ENCODE measurements around the gene SPAAR.

SPAAR gene

GRCh38 chr9:35899021-35899420 is 10.3 kb upstream of the SPAAR start:
- no peak overlapping the region for H2AFZ ChIP-seq (ENCODE audit: low read length)
- H3K4me1 ChIP-seq (ENCODE audit: insufficient read depth, low read length, poor library complexity, severe bottlenecking) = no peaks in the 10 kb centered on the region
- TF ChIP-seq, protein P1, sequence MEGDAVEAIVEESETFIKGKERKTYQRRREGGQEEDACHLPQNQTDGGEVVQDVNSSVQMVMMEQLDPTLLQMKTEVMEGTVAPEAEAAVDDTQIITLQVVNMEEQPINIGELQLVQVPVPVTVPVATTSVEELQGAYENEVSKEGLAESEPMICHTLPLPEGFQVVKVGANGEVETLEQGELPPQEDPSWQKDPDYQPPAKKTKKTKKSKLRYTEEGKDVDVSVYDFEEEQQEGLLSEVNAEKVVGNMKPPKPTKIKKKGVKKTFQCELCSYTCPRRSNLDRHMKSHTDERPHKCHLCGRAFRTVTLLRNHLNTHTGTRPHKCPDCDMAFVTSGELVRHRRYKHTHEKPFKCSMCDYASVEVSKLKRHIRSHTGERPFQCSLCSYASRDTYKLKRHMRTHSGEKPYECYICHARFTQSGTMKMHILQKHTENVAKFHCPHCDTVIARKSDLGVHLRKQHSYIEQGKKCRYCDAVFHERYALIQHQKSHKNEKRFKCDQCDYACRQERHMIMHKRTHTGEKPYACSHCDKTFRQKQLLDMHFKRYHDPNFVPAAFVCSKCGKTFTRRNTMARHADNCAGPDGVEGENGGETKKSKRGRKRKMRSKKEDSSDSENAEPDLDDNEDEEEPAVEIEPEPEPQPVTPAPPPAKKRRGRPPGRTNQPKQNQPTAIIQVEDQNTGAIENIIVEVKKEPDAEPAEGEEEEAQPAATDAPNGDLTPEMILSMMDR (conservative IDR thresholded peaks at IDR 0.05; ENCODE audit: low read length) = no peak
- TF ChIP-seq EZH2phosphoT487 (IDR thresholded peaks at IDR 0.05; ENCODE audit: borderline replicate concordance) = no peak
- no peaks in the 10 kb centered on the region for H3K36me3 ChIP-seq (ENCODE audit: insufficient read depth, low read length)
- no peaks in the 10 kb centered on the region for H3K27me3 ChIP-seq (ENCODE audit: insufficient read depth, low read length, poor library complexity, severe bottlenecking)
- no peaks in the 10 kb centered on the region for H3K9me3 ChIP-seq (ENCODE audit: insufficient read depth, low read depth, low read length)
- H3F3A ChIP-seq (ENCODE audit: low read depth) = no peaks in the 10 kb centered on the region
- no peak overlapping the region for H3K4me3 ChIP-seq (ENCODE audit: low read length, poor library complexity, severe bottlenecking)
- H4K20me1 ChIP-seq (ENCODE audit: insufficient read depth, low read length, poor library complexity, severe bottlenecking) = no peaks in the 10 kb centered on the region
- no peak overlapping the region for H3K9ac ChIP-seq (ENCODE audit: low read depth, low read length, poor library complexity, severe bottlenecking)
- no peaks in the 10 kb centered on the region for H3K9me2 ChIP-seq (replicated peaks; ENCODE audit: low read depth, low read length)
- no peaks in the 10 kb centered on the region for H3K79me2 ChIP-seq (ENCODE audit: insufficient read depth, low read length)
- no peak overlapping the region for H3K4me2 ChIP-seq (ENCODE audit: low read depth, low read length, poor library complexity, severe bottlenecking)

DNA sequence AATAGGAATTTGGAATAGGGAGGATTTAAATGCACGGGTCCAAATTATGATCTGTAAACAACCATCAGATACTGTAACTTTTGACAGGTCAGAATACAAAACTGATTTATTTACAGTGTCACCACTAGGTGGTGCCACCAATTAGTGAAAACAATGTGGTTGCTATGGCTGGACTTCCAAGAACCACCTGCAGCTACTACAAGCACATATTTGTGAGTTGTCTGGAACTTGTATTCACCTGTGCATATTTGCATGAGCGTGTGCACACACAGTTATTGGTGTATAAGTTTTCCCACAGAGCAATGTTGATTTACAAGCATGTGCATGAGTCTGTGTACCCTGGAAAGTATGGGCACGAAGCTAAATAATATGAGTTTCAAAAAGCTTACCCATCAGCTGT is 6.2 kb upstream of the SPAAR start:
- H3K9me2 ChIP-seq (replicated peaks; ENCODE audit: low read depth, low read length) = no peaks in the 10 kb centered on the region
- H3K79me2 ChIP-seq (ENCODE audit: insufficient read depth, low read length) = no peaks in the 10 kb centered on the region
- no peaks in the 10 kb centered on the region for H3K4me1 ChIP-seq (ENCODE audit: insufficient read depth, low read length, poor library complexity, severe bottlenecking)
- no peak for TF ChIP-seq EZH2phosphoT487 (IDR thresholded peaks at IDR 0.05; ENCODE audit: borderline replicate concordance)
- TF ChIP-seq, protein P1 (conservative IDR thresholded peaks at IDR 0.05; ENCODE audit: low read length) = peak; percentile 84
- no peaks in the 10 kb centered on the region for H3K36me3 ChIP-seq (ENCODE audit: insufficient read depth, low read length)
- no peaks in the 10 kb centered on the region for H3K27me3 ChIP-seq (ENCODE audit: insufficient read depth, low read length, poor library complexity, severe bottlenecking)
- H2AFZ ChIP-seq (ENCODE audit: low read length) = no peak overlapping the region
- no peak overlapping the region for H3K4me2 ChIP-seq (ENCODE audit: low read depth, low read length, poor library complexity, severe bottlenecking)
- H4K20me1 ChIP-seq (ENCODE audit: insufficient read depth, low read length, poor library complexity, severe bottlenecking) = no peaks in the 10 kb centered on the region
- no peaks in the 10 kb centered on the region for H3F3A ChIP-seq (ENCODE audit: low read depth)
- H3K9ac ChIP-seq (ENCODE audit: low read depth, low read length, poor library complexity, severe bottlenecking) = no peak overlapping the region
- H3K4me3 ChIP-seq (ENCODE audit: low read length, poor library complexity, severe bottlenecking) = no peak overlapping the region
- no peaks in the 10 kb centered on the region for H3K9me3 ChIP-seq (ENCODE audit: insufficient read depth, low read depth, low read length)

DNA sequence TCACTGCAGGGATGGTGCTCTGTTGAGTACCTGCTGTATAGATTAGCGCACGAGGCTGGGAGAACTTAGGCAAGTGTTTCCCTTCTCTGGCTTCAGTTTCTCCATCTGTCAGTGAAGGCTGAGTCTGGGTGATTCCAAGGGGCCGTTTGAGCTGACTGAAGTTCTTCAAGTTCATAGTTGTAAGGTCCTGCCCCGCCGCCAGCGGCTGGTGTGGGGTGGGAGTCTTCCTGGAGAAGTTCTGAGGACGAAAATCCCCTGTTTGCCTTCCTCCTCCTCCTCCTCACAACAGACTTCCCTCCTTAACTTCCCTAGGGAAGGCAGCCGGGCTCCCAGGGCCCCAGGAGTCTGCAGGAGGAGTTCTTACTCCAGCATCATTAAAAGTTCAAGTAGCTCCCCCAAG is 5.0 kb upstream of the SPAAR start:
- Histone ChIP-seq H3K79me2 (ENCODE audit: insufficient read depth, low read length) (no peaks in the 10 kb centered on the region), H3K4me1 (ENCODE audit: insufficient read depth, low read length, poor library complexity, severe bottlenecking) (no peaks in the 10 kb centered on the region), H3F3A (ENCODE audit: low read depth) (no peaks in the 10 kb centered on the region), H3K36me3 (ENCODE audit: insufficient read depth, low read length) (no peaks in the 10 kb centered on the region), H3K27me3 (ENCODE audit: insufficient read depth, low read length, poor library complexity, severe bottlenecking) (no peaks in the 10 kb centered on the region), H3K9me3 (ENCODE audit: insufficient read depth, low read depth, low read length) (no peaks in the 10 kb centered on the region), H2AFZ (ENCODE audit: low read length) (no peak overlapping the region), H3K4me3 (ENCODE audit: low read length, poor library complexity, severe bottlenecking) (no peak overlapping the region), H3K9me2 (replicated peaks; ENCODE audit: low read depth, low read length) (no peaks in the 10 kb centered on the region), H3K4me2 (ENCODE audit: low read depth, low read length, poor library complexity, severe bottlenecking) (no peak overlapping the region), H3K9ac (ENCODE audit: low read depth, low read length, poor library complexity, severe bottlenecking) (no peak overlapping the region), H4K20me1 (ENCODE audit: insufficient read depth, low read length, poor library complexity, severe bottlenecking) (no peaks in the 10 kb centered on the region)
- TF ChIP-seq, protein P1 (conservative IDR thresholded peaks at IDR 0.05; ENCODE audit: low read length) = no peak
- TF ChIP-seq EZH2phosphoT487 (IDR thresholded peaks at IDR 0.05; ENCODE audit: borderline replicate concordance) = no peak

Measured in Loucy (cell line).